H1 (cell line): Measurements from ENCODE around the gene MAPT. TPM values are rescaled to one million over a fixed set of nuclear protein-coding genes. Genes with fewer than 3 reads are reported as not detected.

Source experiments
- CTCF ChIA-PET: fragments of 300-600 bp; sonication (Branson Sonifier 250); formaldehyde crosslinking; loops from one replicate; lab custom pipeline; 2021; ENCODE audit not compliant: partially characterized antibody; lab: Charles Lee
- POLR2A ChIA-PET: fragments of 300-600 bp; sonication (Branson Sonifier 250); formaldehyde crosslinking; loops from one replicate; lab custom pipeline; 2021; ENCODE audit warnings: inconsistent platforms; ENCODE audit not compliant: partially characterized antibody; lab: Charles Lee
- DNase-seq, 2 experiments: peaks; one replicate each; pipeline versions ENCODE4 v3.0.0 to v3.0.0-alpha.2; 2010 to 2022; ENCODE audit warnings: low spot score in 2 of 2, low read depth in 1 of 2, mixed read lengths in 1 of 2
- FAIRE-seq: peaks from 2 replicates; lab custom pipeline; 2011; peaks lifted over from hg19 to GRCh38; lab: Jason Lieb, UNC
- H2AFZ ChIP-seq: 2 replicates; pipeline ENCODE4 v1.8.1; 2012; ENCODE audit warnings: low read length, inconsistent platforms
- H2AK5ac ChIP-seq: 2 replicates; pipeline ENCODE4 v1.6.1; 2013; ENCODE audit warnings: low read depth, low read length
- H2BK120ac ChIP-seq: replicated peaks from 2 replicates; pipeline ENCODE3; 2013; ENCODE audit warnings: low read depth, low read length, inconsistent platforms
- H2BK12ac ChIP-seq: 2 replicates; pipeline ENCODE4 v1.6.1; 2013; ENCODE audit warnings: low read depth, low read length
- H2BK15ac ChIP-seq: 2 replicates; pipeline ENCODE4 v1.6.1; 2013; ENCODE audit warnings: low read length
- H2BK20ac ChIP-seq: 2 replicates; pipeline ENCODE4 v1.6.1; 2013; ENCODE audit warnings: low read length
- H2BK5ac ChIP-seq: 2 replicates; pipeline ENCODE4 v1.6.1; 2013; ENCODE audit warnings: low read depth, low read length
- H3K14ac ChIP-seq: 2 replicates; pipeline ENCODE4 v1.6.1; 2013; ENCODE audit warnings: inconsistent platforms; ENCODE audit not compliant: insufficient read length
- H3K18ac ChIP-seq: 2 replicates; pipeline ENCODE4 v1.6.1; 2013; ENCODE audit warnings: low read length; ENCODE audit errors: extremely low read depth
- H3K23ac ChIP-seq: 2 replicates; pipeline ENCODE4 v1.6.1; 2013; ENCODE audit warnings: inconsistent platforms; ENCODE audit not compliant: insufficient read length
- H3K23me2 ChIP-seq: 2 replicates; pipeline ENCODE4 v1.6.1; 2013; ENCODE audit warnings: low read depth, low read length
- H3K27ac ChIP-seq: 2 replicates; pipeline ENCODE4 v1.6.1; 2011; ENCODE audit warnings: low read depth, low read length, inconsistent platforms
- H3K27me3 ChIP-seq, 4 experiments: replicated peaks in 1 of 4; 1 replicate in 1 of 4; 2 replicates in 3 of 4; pipeline versions ENCODE4 v1.6.1 to v1.8.1; 2011 to 2013; ENCODE audit warnings: low read length in 3 of 4, mild to moderate bottlenecking in 3 of 4, inconsistent platforms in 2 of 4, mixed read lengths in 2 of 4, moderate library complexity in 1 of 4; ENCODE audit not compliant: control insufficient read depth in 3 of 4, insufficient read depth in 3 of 4; ENCODE audit errors: extremely low read depth in 1 of 4
- H3K36me3 ChIP-seq, 4 experiments: 2 replicates each; pipeline versions ENCODE4 v1.6.1 to v1.8.1; 2011 to 2013; ENCODE audit warnings: mild to moderate bottlenecking in 4 of 4, low read length in 3 of 4, moderate library complexity in 2 of 4, control low read depth in 1 of 4, inconsistent platforms in 1 of 4; ENCODE audit not compliant: insufficient read depth in 4 of 4, control insufficient read depth in 2 of 4
- H3K4ac ChIP-seq: replicated peaks from 2 replicates; pipeline ENCODE3; 2013; ENCODE audit warnings: low read length, low read depth, mixed read lengths, inconsistent platforms; ENCODE audit not compliant: insufficient read length
- H3K4me1 ChIP-seq, 4 experiments: replicated peaks in 1 of 4; 1 replicate in 1 of 4; 2 replicates in 3 of 4; pipeline versions ENCODE4 v1.6.1 to v1.8.1; 2011 to 2013; ENCODE audit warnings: low read length in 3 of 4, inconsistent platforms in 2 of 4, mixed read lengths in 1 of 4; ENCODE audit not compliant: insufficient read depth in 4 of 4, control insufficient read depth in 3 of 4
- H3K4me2 ChIP-seq, 2 experiments: 2 replicates each; pipeline versions ENCODE4 v1.6.1 to v1.8.1; 2011 to 2013; ENCODE audit warnings: low read depth in 2 of 2, low read length in 2 of 2, control low read depth in 1 of 2, inconsistent platforms in 1 of 2, mild to moderate bottlenecking in 1 of 2; ENCODE audit not compliant: insufficient read depth in 1 of 2
- H3K4me3 ChIP-seq, 4 experiments: fragments of 200-600, 300-600 bp in 1 of 4; sonication (generic), shearing (Covaris generic), sonication (Bioruptor Twin) in 1 of 4; 2 replicates each; pipeline versions ENCODE4 v1.5.1 to v1.8.1; 2011 to 2016; ENCODE audit warnings: low read length in 4 of 4, low read depth in 3 of 4, control low read depth in 2 of 4, inconsistent platforms in 2 of 4, mild to moderate bottlenecking in 2 of 4, mixed read lengths in 1 of 4, moderate library complexity in 1 of 4; ENCODE audit not compliant: insufficient read depth in 2 of 4; ENCODE audit errors: extremely low read depth in 1 of 4
- H3K56ac ChIP-seq: replicated peaks from 2 replicates; pipeline ENCODE3; 2013; ENCODE audit warnings: low read depth, mild to moderate bottlenecking, mixed read lengths, low read length, inconsistent platforms; ENCODE audit not compliant: insufficient read length
- H3K79me1 ChIP-seq: 2 replicates; pipeline ENCODE4 v1.6.1; 2013; ENCODE audit warnings: low read depth, low read length, control low read depth
- H3K79me2 ChIP-seq, 2 experiments: 2 replicates each; pipeline versions ENCODE4 v1.6.1 to v1.8.1; 2012 to 2013; ENCODE audit warnings: low read length in 2 of 2, mild to moderate bottlenecking in 2 of 2, inconsistent platforms in 1 of 2; ENCODE audit not compliant: insufficient read depth in 2 of 2, control insufficient read depth in 1 of 2
- H3K9ac ChIP-seq, 4 experiments: replicated peaks in 1 of 4; 1 replicate in 1 of 4; 2 replicates in 3 of 4; pipeline versions ENCODE4 v1.6.1 to v1.8.1; 2011 to 2013; ENCODE audit warnings: low read depth in 3 of 4, low read length in 3 of 4, control low read depth in 2 of 4, mild to moderate bottlenecking in 2 of 4, moderate library complexity in 2 of 4, inconsistent platforms in 1 of 4; ENCODE audit errors: extremely low read depth in 1 of 4
- H3K9me3 ChIP-seq, 2 experiments: 2 replicates each; pipeline versions ENCODE4 v1.6.1 to v1.8.1; 2012 to 2013; ENCODE audit warnings: mild to moderate bottlenecking in 2 of 2, moderate library complexity in 2 of 2, control low read depth in 1 of 2, inconsistent platforms in 1 of 2, low read depth in 1 of 2, low read length in 1 of 2, mixed read lengths in 1 of 2; ENCODE audit not compliant: insufficient read depth in 2 of 2
- H4K20me1 ChIP-seq, 2 experiments: replicated peaks in 1 of 2; 2 replicates each; pipeline versions ENCODE3 to v1.8.1; 2011 to 2013; ENCODE audit warnings: inconsistent platforms in 2 of 2, low read length in 2 of 2, mild to moderate bottlenecking in 1 of 2; ENCODE audit not compliant: insufficient read depth in 2 of 2, control insufficient read depth in 1 of 2
- H4K5ac ChIP-seq: 2 replicates; pipeline ENCODE4 v1.6.1; 2013; ENCODE audit warnings: low read length, low read depth, mixed read lengths, inconsistent platforms; ENCODE audit not compliant: insufficient read length
- H4K8ac ChIP-seq: 2 replicates; pipeline ENCODE4 v1.8.0; 2013; ENCODE audit warnings: mild to moderate bottlenecking, moderate library complexity, low read length, inconsistent platforms; ENCODE audit not compliant: insufficient read depth; ENCODE audit errors: extremely low read depth
- H4K91ac ChIP-seq: replicated peaks from 2 replicates; pipeline ENCODE3; 2013; ENCODE audit warnings: low read length, mixed read lengths, inconsistent platforms; ENCODE audit not compliant: insufficient read length
- BACH1 ChIP-seq: IDR thresholded peaks from 2 replicates; pipeline ENCODE4 v1.6.1; 2012; ENCODE audit warnings: low read length, improper control_type of control experiment
- CTBP2 ChIP-seq: IDR thresholded peaks from 2 replicates; pipeline ENCODE4 v1.7.0; 2011; ENCODE audit warnings: borderline replicate concordance, mild to moderate bottlenecking, moderate library complexity, mixed read lengths, low read length; ENCODE audit not compliant: insufficient read depth, insufficient read length
- EGR1 ChIP-seq: IDR thresholded peaks from 2 replicates; pipeline ENCODE4 v1.6.1; 2011; ENCODE audit warnings: low read depth, low read length, borderline replicate concordance
- NANOG ChIP-seq: IDR thresholded peaks from 2 replicates; pipeline ENCODE4 v1.6.1; 2011; ENCODE audit warnings: low read length, low read depth, mild to moderate bottlenecking, inconsistent platforms; ENCODE audit not compliant: insufficient read depth, poor library complexity, severe bottlenecking
- PHF8 ChIP-seq: fragments of 200-600 bp; sonication (generic); conservative IDR thresholded peaks from 2 replicates; pipeline ENCODE4 v1.7.1; 2012; ENCODE audit warnings: low read depth, mild to moderate bottlenecking, inconsistent platforms, low read length, moderate library complexity
- RFX5 ChIP-seq: IDR thresholded peaks from 2 replicates; pipeline ENCODE4 v1.6.1; 2011; ENCODE audit warnings: low read depth, low read length, improper control_type of control experiment, borderline replicate concordance
- SP1 ChIP-seq: IDR thresholded peaks from 2 replicates; pipeline ENCODE4 v1.6.1; 2011; ENCODE audit warnings: low read depth, low read length
- TAF1 ChIP-seq: IDR thresholded peaks from 2 replicates; pipeline ENCODE4 v1.6.1; 2011; ENCODE audit warnings: mild to moderate bottlenecking, low read depth, low read length
- WGBS, 2 experiments: shearing (Covaris generic) in 1 of 2; methylation state at CpG; one replicate each; pipeline versions ENCODE4 v1.1.6 to v1.1.7; 2013 to 2015; ENCODE audit warnings: low lambda C conversion rate in 2 of 2, mixed read lengths in 2 of 2, inconsistent platforms in 1 of 2, low coverage in 1 of 2, missing lambda C conversion rate in 1 of 2; ENCODE audit not compliant: insufficient replicate concordance in 2 of 2, insufficient coverage in 1 of 2, insufficient read length in 1 of 2; ENCODE audit errors: extremely low coverage in 1 of 2, missing lambda C conversion rate in 1 of 2; 5-methylcytosine and 5-hydroxymethylcytosine counted together
- polyA plus RNA-seq, 7 experiments: library from polyadenylated mRNA; depleted of rRNA in 3 of 7; stranded (reverse) in 5 of 7; unstranded in 2 of 7; fragments of >200 nt in 5 of 7; fragments of 200-250 nt in 2 of 7; gene quantifications; 1 replicate in 5 of 7; 2 replicates in 1 of 7; 4 replicates in 1 of 7; pipeline versions ENCODE4 v1.2.1 to v1.2.3, GENCODE V29; 2011 to 2013; ENCODE audit warnings: missing spikeins in 2 of 7, mixed read lengths in 2 of 7
- total RNA-seq: library from RNA; stranded (reverse); fragmentation: NEBNext Ultra II Directional; extraction: Animal tissue kit (Norgen Biotek cat#: 25700); gene quantifications from 2 replicates; pipeline ENCODE4 v1.2.1, GENCODE V29; 2021
- TF ChIP-seq, protein P1 (sequence below): IDR thresholded peaks from 2 replicates; pipeline ENCODE4 v1.6.1; 2012; ENCODE audit warnings: inconsistent platforms
- TF ChIP-seq, protein P2 (sequence below): IDR thresholded peaks from 2 replicates; pipeline ENCODE4 v1.6.1; 2011; ENCODE audit warnings: low read length, improper control_type of control experiment
- TF ChIP-seq, protein P3 (sequence below): IDR thresholded peaks from 2 replicates; pipeline ENCODE4 v1.6.1; 2011; ENCODE audit warnings: low read depth, mild to moderate bottlenecking, low read length; ENCODE audit not compliant: insufficient read depth

The MAPT gene
- total and polyA plus RNA-seq, 2 of the 8 experiments (the other 6 are each of a cell fraction or from before 2014, with no cell fraction given): 0.54 to 1.7 TPM

DNA sequence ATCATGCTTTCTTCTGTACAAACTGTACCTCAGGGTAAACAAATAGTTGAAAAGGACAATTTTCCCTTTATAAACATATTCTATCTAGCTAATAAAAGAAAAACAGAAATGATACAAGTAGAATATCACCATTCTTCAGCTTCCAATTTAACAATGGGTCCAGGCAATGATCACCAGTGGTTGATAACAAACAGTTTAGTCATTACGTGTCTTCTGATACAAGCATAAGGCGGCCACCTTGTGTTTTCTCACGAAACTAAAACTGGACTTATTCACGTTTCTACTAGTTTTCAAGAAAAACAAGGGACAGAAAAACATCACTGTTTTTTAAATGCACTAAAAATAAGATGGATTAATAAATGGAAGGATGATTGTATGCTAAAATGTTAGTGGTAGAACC, 163.0 kb downstream of the MAPT start:
- no peak overlapping the region for H3K4me2 ChIP-seq
- H4K91ac ChIP-seq: no peak overlapping the region
- peaks cover 0 to 7% (median 0%) of the 10 kb centered on the region in 4 experiments; a peak in 2 of 8 replicates for H3K36me3 ChIP-seq
- FAIRE-seq (no peak), DNase-seq (no peak)
- no peak overlapping the region for H2BK120ac ChIP-seq
- no peak overlapping the region for H3K18ac ChIP-seq
- no peaks in the 10 kb centered on the region for H3K23me2 ChIP-seq
- no peaks in the 10 kb centered on the region for H3K27me3 ChIP-seq
- H3K9ac ChIP-seq: no peak overlapping the region
- ChIA-PET CTCF (interaction anchor here (1.0 to 5.1 kb wide), 9 partner anchors 11 to 136 kb away, joined by 3 to 56 read pairs (median 5); partner anchors contain the start of gene KANSL1), POLR2A (interaction anchor here (0.7 to 2.4 kb wide), 5 partner anchors 9 to 33 kb away, joined by 3 to 11 read pairs (median 4); no protein-coding TSS in a partner anchor)
- no peak overlapping the region for H3K56ac ChIP-seq
- no peak overlapping the region for H2BK5ac ChIP-seq
- H3K14ac ChIP-seq: no peak overlapping the region
- 82% methylated on average over 4 of the region's 4 CpGs; no CpG with 5 or more reads in 1 of the 2 experiments for WGBS, 2 experiments
- H4K5ac ChIP-seq: no peak overlapping the region
- peaks cover 0 to 6% (median 3%) of the 10 kb centered on the region in 4 experiments; a peak in 4 of 7 replicates for H3K4me1 ChIP-seq
- no peak overlapping the region for H2BK20ac ChIP-seq
- H3K4me3 ChIP-seq: no peak overlapping the region; a peak in 1 of 8 replicates
- no peaks in the 10 kb centered on the region for H3K9me3 ChIP-seq
- TF ChIP-seq PHF8 (no peak), RFX5 (no peak), EGR1 (no peak), SP1 (no peak), CTBP2 (no peak), TAF1 (no peak), BACH1 (no peak), NANOG (no peak)
- TF ChIP-seq, protein P1, sequence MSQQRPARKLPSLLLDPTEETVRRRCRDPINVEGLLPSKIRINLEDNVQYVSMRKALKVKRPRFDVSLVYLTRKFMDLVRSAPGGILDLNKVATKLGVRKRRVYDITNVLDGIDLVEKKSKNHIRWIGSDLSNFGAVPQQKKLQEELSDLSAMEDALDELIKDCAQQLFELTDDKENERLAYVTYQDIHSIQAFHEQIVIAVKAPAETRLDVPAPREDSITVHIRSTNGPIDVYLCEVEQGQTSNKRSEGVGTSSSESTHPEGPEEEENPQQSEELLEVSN: no peak
- TF ChIP-seq, protein P2, sequence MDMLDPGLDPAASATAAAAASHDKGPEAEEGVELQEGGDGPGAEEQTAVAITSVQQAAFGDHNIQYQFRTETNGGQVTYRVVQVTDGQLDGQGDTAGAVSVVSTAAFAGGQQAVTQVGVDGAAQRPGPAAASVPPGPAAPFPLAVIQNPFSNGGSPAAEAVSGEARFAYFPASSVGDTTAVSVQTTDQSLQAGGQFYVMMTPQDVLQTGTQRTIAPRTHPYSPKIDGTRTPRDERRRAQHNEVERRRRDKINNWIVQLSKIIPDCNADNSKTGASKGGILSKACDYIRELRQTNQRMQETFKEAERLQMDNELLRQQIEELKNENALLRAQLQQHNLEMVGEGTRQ: no peak
- TF ChIP-seq, protein P3, sequence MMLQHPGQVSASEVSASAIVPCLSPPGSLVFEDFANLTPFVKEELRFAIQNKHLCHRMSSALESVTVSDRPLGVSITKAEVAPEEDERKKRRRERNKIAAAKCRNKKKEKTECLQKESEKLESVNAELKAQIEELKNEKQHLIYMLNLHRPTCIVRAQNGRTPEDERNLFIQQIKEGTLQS: no peak
- H2BK12ac ChIP-seq: no peak overlapping the region
- no peak overlapping the region for H2BK15ac ChIP-seq
- no peak overlapping the region for H3K23ac ChIP-seq
- H3K79me1 ChIP-seq: no peaks in the 10 kb centered on the region; the same call in 1 of the 2 replicates
- H3K27ac ChIP-seq: no peak overlapping the region
- H4K8ac ChIP-seq: no peak overlapping the region
- no peak overlapping the region for H2AFZ ChIP-seq
- H3K79me2 ChIP-seq: peaks cover 0 to 68% of the 10 kb centered on the region in 2 experiments; a peak in 3 of 4 replicates
- no peak overlapping the region for H3K4ac ChIP-seq
- peaks cover 0 to 2% of the 10 kb centered on the region in 2 experiments for H4K20me1 ChIP-seq
- no peak overlapping the region for H2AK5ac ChIP-seq
